Measurements from ENCODE around the gene ARL4C.

The ARL4C gene

GRCh38 chr2:234535464-234535863 is 38.6 kb upstream of the ARL4C start:
- Histone ChIP-seq H3K27me3 (peaks cover 0 to 26% of the 10 kb centered on the region in 2 donors), H3K9me3 (peaks cover 0 to 6% (median 5%) of the 10 kb centered on the region in 3 donors), H3K36me3 (no peaks in the 10 kb centered on the region), H3K27ac (no peak overlapping the region), H3K4me3 (no peak overlapping the region), H3K4me1 (no peaks in the 10 kb centered on the region)
- TF ChIP-seq CTCF (IDR thresholded peaks at IDR 0.05), result no peak
- DNase-seq, result no peak
- intact Hi-C loops (cut with DNase I; ENCODE audit: low total_unique reads), result no loop called here

GRCh38 chr2:234534515-234534914 is 37.6 kb upstream of the ARL4C start:
- peaks cover 0 to 6% (median 5%) of the 10 kb centered on the region in 3 donors for H3K9me3 ChIP-seq
- no peak overlapping the region for H3K4me3 ChIP-seq
- peaks cover 0 to 23% of the 10 kb centered on the region in 2 donors for H3K27me3 ChIP-seq
- DNase-seq, result no peak
- intact Hi-C loops (cut with DNase I; ENCODE audit: low total_unique reads), result no loop called here
- H3K27ac ChIP-seq, result no peak overlapping the region
- no peak for TF ChIP-seq CTCF (IDR thresholded peaks at IDR 0.05)
- no peaks in the 10 kb centered on the region for H3K36me3 ChIP-seq
- H3K4me1 ChIP-seq, result no peaks in the 10 kb centered on the region

- no peak for DNase-seq
- Histone ChIP-seq H3K27ac (no peak overlapping the region), H3K9me3 (no peaks in the 10 kb centered on the region), H3K36me3 (no peaks in the 10 kb centered on the region), H3K27me3 (peaks cover 0 to 21% of the 10 kb centered on the region in 2 donors), H3K4me1 (no peaks in the 10 kb centered on the region), H3K4me3 (no peak overlapping the region)
- no peak for TF ChIP-seq CTCF (IDR thresholded peaks at IDR 0.05)
- intact Hi-C loops (cut with DNase I; ENCODE audit: low total_unique reads), result no loop called here
Observed at GRCh38 chr2:234533626-234534025, 36.7 kb upstream of the ARL4C start.

GRCh38 chr2:234528410-234529148 is 31.7 kb upstream of the ARL4C start:
- Histone ChIP-seq H3K9me3 (peaks cover 0 to 10% (median 6%) of the 10 kb centered on the region in 3 donors), H3K4me1 (no peaks in the 10 kb centered on the region), H3K27me3 (no peaks in the 10 kb centered on the region), H3K27ac (no peak overlapping the region), H3K4me3 (no peak overlapping the region), H3K36me3 (no peaks in the 10 kb centered on the region)
- intact Hi-C loops (cut with DNase I; ENCODE audit: low total_unique reads), result no loop called here
- DNase-seq, result no peak
- no peak for TF ChIP-seq CTCF (IDR thresholded peaks at IDR 0.05)

GRCh38 chr2:234526711-234527110 is 29.8 kb upstream of the ARL4C start:
- Histone ChIP-seq H3K27me3 (no peaks in the 10 kb centered on the region), H3K4me3 (no peak overlapping the region), H3K27ac (no peak overlapping the region), H3K4me1 (no peaks in the 10 kb centered on the region), H3K36me3 (no peaks in the 10 kb centered on the region), H3K9me3 (peaks cover 0 to 10% (median 6%) of the 10 kb centered on the region in 3 donors)
- no peak for TF ChIP-seq CTCF (IDR thresholded peaks at IDR 0.05)
- intact Hi-C loops (cut with DNase I; ENCODE audit: low total_unique reads), result no loop called here
- no peak for DNase-seq
